Calu3 (cell line): Measurements from ENCODE around the gene MRPL55. TPM values are rescaled to one million over a fixed set of nuclear protein-coding genes. Genes with fewer than 3 reads are reported as not detected.

Experiments
- BruUV-seq: library from RNA; stranded (reverse); fragments of 400-500 nt; replicated peaks from 2 replicates; lab custom pipeline; 2021; lab: Mats Ljungman, UMichigan
- CTCF ChIA-PET: fragments of 300-600 bp; sonication (Branson Sonifier 250); formaldehyde crosslinking; loops from one replicate; lab custom pipeline; 2022; ENCODE audit warnings: antibody characterized with exemption; lab: Charles Lee
- DNase-seq: peaks from one replicate; pipeline ENCODE4 v3.0.0; 2022
- H3K27ac Mint-ChIP-seq: one replicate; pipeline ENCODE4 v1.8.0; 2022; ENCODE audit warnings: mixed read lengths; ENCODE audit not compliant: unreplicated experiment
- H3K27me3 Mint-ChIP-seq: one replicate; pipeline ENCODE4 v1.8.0; 2022; ENCODE audit warnings: mixed read lengths; ENCODE audit not compliant: unreplicated experiment
- H3K36me3 Mint-ChIP-seq: one replicate; pipeline ENCODE4 v1.8.0; 2022; ENCODE audit warnings: mild to moderate bottlenecking, moderate library complexity, mixed read lengths; ENCODE audit not compliant: insufficient read depth, unreplicated experiment
- H3K4me1 Mint-ChIP-seq: one replicate; pipeline ENCODE4 v1.8.0; 2022; ENCODE audit warnings: mild to moderate bottlenecking, low read depth, mixed read lengths; ENCODE audit not compliant: unreplicated experiment
- H3K4me3 Mint-ChIP-seq: one replicate; pipeline ENCODE4 v1.8.0; 2022; ENCODE audit warnings: mild to moderate bottlenecking, low read depth, moderate library complexity, mixed read lengths; ENCODE audit not compliant: unreplicated experiment
- H3K9me3 Mint-ChIP-seq: one replicate; pipeline ENCODE4 v1.8.0; 2022; ENCODE audit warnings: low read depth, mixed read lengths; ENCODE audit not compliant: unreplicated experiment
- intact Hi-C: fragments of 100-400 bp; cut with micrococcal nuclease; formaldehyde crosslinking; loops from one replicate; pipeline ENCODE4 v1.10.0; 2022; ENCODE audit not compliant: unreplicated experiment
- total RNA-seq: library from RNA; stranded (reverse); gene quantifications from 2 replicates; pipeline ENCODE4 v1.2.3, GENCODE V29; 2022
- TF ChIP-seq, protein P1 (sequence below): fragments of 200-600 bp; IDR thresholded peaks from one replicate; pipeline ENCODE4 v1.8.0; 2022; ENCODE audit warnings: antibody characterized with exemption; ENCODE audit not compliant: unreplicated experiment

MRPL55 gene
- total RNA-seq, 1 experiment from 2014 or later, result 72.3 TPM

DNA sequence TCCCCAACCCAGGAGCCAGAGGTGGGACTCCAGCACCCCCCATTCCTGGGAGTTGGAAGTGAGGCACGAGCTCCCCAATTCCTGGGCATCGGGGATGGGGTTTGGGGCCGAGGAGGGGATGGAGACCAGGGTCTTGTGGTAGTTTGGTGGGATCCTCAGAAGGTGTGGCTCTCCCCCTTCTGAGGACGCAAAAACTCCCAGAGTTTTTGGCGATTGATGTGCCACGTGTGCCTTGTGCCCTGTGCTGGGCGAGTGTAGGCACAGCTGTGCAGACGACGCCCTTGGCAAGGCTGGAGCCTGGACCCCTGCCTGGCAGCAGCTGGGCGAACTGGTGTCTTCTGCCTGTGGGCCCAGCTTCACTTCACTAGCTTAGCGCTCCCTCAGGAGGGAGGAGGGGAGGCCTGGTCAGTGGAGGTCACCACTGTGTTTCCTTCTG, 33.6 kb upstream of the MRPL55 start:
- peaks cover 55% of the 10 kb centered on the region for H3K36me3 Mint-ChIP-seq
- no TSS peak for BruUV-seq
- H3K27ac Mint-ChIP-seq, result no peak overlapping the region
- DNase-seq, result no peak
- H3K27me3 Mint-ChIP-seq, result no peaks in the 10 kb centered on the region
- CTCF ChIA-PET, result interaction anchor here (0.7 to 2.1 kb wide), 2 partner anchors 12 to 23 kb away, joined by 4 to 6 read pairs; partner anchors contain the start of gene IBA57
- H3K4me3 Mint-ChIP-seq, result peak overlapping the region; percentile 84
- TF ChIP-seq, protein P1, sequence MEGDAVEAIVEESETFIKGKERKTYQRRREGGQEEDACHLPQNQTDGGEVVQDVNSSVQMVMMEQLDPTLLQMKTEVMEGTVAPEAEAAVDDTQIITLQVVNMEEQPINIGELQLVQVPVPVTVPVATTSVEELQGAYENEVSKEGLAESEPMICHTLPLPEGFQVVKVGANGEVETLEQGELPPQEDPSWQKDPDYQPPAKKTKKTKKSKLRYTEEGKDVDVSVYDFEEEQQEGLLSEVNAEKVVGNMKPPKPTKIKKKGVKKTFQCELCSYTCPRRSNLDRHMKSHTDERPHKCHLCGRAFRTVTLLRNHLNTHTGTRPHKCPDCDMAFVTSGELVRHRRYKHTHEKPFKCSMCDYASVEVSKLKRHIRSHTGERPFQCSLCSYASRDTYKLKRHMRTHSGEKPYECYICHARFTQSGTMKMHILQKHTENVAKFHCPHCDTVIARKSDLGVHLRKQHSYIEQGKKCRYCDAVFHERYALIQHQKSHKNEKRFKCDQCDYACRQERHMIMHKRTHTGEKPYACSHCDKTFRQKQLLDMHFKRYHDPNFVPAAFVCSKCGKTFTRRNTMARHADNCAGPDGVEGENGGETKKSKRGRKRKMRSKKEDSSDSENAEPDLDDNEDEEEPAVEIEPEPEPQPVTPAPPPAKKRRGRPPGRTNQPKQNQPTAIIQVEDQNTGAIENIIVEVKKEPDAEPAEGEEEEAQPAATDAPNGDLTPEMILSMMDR, result no peak
- intact Hi-C loops, result no loop called here
- H3K9me3 Mint-ChIP-seq, result no peaks in the 10 kb centered on the region
- H3K4me1 Mint-ChIP-seq, result peaks cover 20% of the 10 kb centered on the region

DNA sequence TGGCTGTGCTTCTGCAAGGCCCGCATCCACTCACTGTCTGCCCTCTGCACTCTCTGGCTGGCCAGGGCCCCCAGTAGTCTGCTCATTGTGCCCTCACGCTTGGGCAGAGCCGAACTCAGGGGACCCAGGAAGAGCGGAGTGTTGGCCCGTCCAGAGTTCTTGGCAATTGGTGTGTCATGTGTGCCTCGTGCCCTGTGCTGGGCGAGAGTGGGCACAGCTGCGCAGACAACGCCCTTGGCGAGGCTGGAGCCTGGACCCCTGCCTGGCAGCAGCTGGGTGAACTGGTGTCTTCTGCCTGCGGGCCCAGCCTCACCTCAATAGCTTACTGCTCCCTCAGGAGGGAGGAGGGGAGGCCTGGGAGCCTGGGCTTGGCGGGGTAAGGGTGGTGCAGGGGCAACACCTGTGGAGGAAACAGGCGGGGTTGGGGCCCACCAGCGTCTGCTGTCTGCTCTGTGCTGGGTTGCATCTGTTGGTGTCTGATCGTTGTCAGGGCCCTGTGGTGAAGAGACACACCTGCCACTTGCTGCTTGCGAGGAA, 33.1 kb upstream of the MRPL55 start:
- peaks cover 20% of the 10 kb centered on the region for H3K4me1 Mint-ChIP-seq
- BruUV-seq, result no TSS peak
- no peak for DNase-seq
- TF ChIP-seq, protein P1, result no peak
- H3K4me3 Mint-ChIP-seq, result peak overlapping the region; percentile 84
- intact Hi-C loops, result no loop called here
- H3K9me3 Mint-ChIP-seq, result no peaks in the 10 kb centered on the region
- CTCF ChIA-PET, result interaction anchor here (0.9 to 2.1 kb wide), 2 partner anchors 11 kb away, joined by 3 to 4 read pairs; no protein-coding TSS in a partner anchor
- H3K27me3 Mint-ChIP-seq, result no peaks in the 10 kb centered on the region
- H3K27ac Mint-ChIP-seq, result no peak overlapping the region
- H3K36me3 Mint-ChIP-seq, result peaks cover 50% of the 10 kb centered on the region

GRCh38 chr1:228141226-228142044, 32.3 kb upstream of the MRPL55 start:
- TF ChIP-seq, protein P1, result no peak
- peak; percentile 45 for DNase-seq
- no peaks in the 10 kb centered on the region for H3K27me3 Mint-ChIP-seq
- peaks cover 45% of the 10 kb centered on the region for H3K36me3 Mint-ChIP-seq
- intact Hi-C loops, result no loop called here
- H3K27ac Mint-ChIP-seq, result peak overlapping the region; percentile 81
- no TSS peak for BruUV-seq
- peak overlapping the region; percentile 84 for H3K4me3 Mint-ChIP-seq
- CTCF ChIA-PET, result interaction anchor here (0.8 to 2.1 kb wide), 3 partner anchors 10 to 24 kb away, joined by 3 to 5 read pairs (median 4); partner anchors contain the start of gene IBA57
- H3K4me1 Mint-ChIP-seq, result peaks cover 20% of the 10 kb centered on the region
- no peaks in the 10 kb centered on the region for H3K9me3 Mint-ChIP-seq

DNA sequence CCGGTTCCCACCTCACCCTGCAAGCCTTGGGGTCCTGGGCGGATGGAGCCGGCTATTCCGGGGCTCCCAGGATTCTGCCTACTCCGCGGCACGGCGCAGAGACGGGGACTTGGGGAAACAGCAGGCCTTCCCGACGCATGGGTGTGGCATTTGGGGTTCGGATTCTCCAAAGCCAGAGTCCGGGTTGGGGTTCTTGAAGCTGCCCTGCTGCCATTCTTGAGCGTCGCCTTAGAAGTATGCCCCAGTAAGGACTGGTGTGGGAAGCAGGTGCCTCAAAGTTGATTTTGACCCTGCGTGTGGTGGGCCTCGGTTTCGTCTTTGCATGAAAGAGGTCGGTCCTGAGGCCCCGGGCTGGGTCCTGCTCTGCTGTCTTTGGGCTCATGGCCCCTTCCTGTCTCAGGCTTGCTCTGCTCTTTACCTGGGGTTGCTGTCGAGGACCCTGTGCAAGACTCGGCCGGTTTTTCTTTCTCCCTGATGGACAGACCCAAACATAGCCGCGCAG, 31.7 kb upstream of the MRPL55 start:
- intact Hi-C loops, result no loop called here
- BruUV-seq, result TSS peak; percentile 19
- TF ChIP-seq, protein P1, result no peak
- no peaks in the 10 kb centered on the region for H3K27me3 Mint-ChIP-seq
- H3K36me3 Mint-ChIP-seq, result peaks cover 45% of the 10 kb centered on the region
- peaks cover 20% of the 10 kb centered on the region for H3K4me1 Mint-ChIP-seq
- peak overlapping the region; percentile 84 for H3K4me3 Mint-ChIP-seq
- H3K9me3 Mint-ChIP-seq, result no peaks in the 10 kb centered on the region
- no peak for DNase-seq
- H3K27ac Mint-ChIP-seq, result peak overlapping the region; percentile 81
- CTCF ChIA-PET, result interaction anchor here (0.8 to 1.0 kb wide), 2 partner anchors 26 to 252 kb away, joined by 3 to 4 read pairs; no protein-coding TSS in a partner anchor
